Measurements from ENCODE around the gene SHLD2.
"Not testable (repeated sequence)": the region's sequence is repeated elsewhere in the genome, so short reads cannot be mapped to it uniquely, and the experiment has no call there.

Gene SHLD2

DNA sequence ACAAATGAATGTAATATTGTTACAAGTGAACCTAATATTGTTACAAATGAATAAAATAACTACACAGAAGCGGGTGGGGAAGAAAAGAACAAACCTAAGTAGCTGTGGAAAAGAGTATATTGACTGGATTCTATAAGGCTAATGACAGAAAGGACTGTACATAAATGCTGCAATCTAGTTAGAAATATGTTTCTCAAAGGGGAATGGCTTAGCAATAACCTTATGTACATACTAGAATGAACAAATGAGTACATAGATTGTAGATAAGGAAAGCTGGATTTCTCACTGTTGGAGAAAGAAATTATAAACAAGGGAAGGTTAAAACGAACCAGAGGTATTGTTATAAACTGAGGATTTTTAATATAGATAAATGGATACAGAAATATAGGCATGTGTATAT, 68.4 kb downstream of the SHLD2 start:
- not testable (repeated sequence) for DNase-seq (ENCODE audit: low read depth)

GRCh38 chr10:87169857-87170256, 74.9 kb downstream of the SHLD2 start:
- DNase-seq (ENCODE audit: low read depth); H3K4me3 ChIP-seq (ENCODE audit: low read length): not testable (repeated sequence)

More for the DNA sequence above, 68.4 kb downstream of the SHLD2 start:
- not testable (repeated sequence) for H3K4me3 ChIP-seq (ENCODE audit: low read length)

GRCh38 chr10:87170705-87171104, 75.7 kb downstream of the SHLD2 start:
- not testable (repeated sequence) for H3K4me3 ChIP-seq (ENCODE audit: low read length); DNase-seq (ENCODE audit: low read depth)

- not testable (repeated sequence) for H3K4me3 ChIP-seq (ENCODE audit: low read length); DNase-seq (ENCODE audit: low read depth)
Measured at GRCh38 chr10:87171670-87172069, 76.7 kb downstream of the SHLD2 start.

- H3K4me3 ChIP-seq (ENCODE audit: low read length); DNase-seq (ENCODE audit: low read depth): not testable (repeated sequence)
Measured at GRCh38 chr10:87172178-87172577, 77.2 kb downstream of the SHLD2 start.

- not testable (repeated sequence) for H3K4me3 ChIP-seq (ENCODE audit: low read length); DNase-seq (ENCODE audit: low read depth)
Measured at GRCh38 chr10:87177587-87177986, 82.6 kb downstream of the SHLD2 start.

DNA sequence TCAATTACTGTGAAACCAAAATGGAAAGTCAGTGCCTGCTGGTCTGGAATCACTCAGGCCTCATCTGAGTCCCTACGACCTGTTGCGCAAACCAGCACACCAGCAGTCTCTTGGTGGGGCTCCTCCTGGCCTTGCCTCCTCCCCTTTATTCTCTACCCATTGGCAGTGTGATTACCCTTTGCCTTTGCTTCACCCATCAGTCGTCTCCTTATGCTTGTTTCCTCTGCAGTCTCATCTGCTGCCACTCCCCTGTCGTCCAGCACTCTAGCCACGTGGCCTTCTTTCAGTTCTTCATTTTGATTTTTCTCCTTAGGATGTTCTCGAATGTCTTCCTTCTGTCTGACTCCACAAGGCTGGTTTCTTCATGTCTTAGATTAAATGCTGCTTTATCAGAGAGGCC, 89.4 kb downstream of the SHLD2 start:
- H3K4me3 ChIP-seq (ENCODE audit: low read length); DNase-seq (ENCODE audit: low read depth): not testable (repeated sequence)

DNA sequence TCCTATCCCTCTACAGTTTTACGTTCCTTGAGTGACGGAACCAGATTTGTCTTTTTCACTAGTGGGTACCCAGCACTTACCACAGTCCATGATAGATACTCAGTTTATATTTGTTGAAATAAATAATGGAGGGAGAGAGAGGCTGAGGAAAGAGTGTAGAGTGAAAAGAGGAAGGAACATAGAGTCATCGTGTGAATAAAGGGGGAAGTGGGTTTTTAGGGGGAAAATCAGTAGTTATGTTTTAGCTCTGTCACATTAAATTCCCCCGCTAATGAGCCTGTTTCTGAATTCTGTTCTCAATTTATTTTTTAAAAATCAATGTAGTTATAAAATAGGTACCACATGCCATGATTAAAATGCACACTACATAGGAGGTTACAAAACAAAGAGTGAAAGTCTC, 91.0 kb downstream of the SHLD2 start:
- DNase-seq (ENCODE audit: low read depth); H3K4me3 ChIP-seq (ENCODE audit: low read length): not testable (repeated sequence)

- H3K4me3 ChIP-seq (ENCODE audit: low read length); DNase-seq (ENCODE audit: low read depth): not testable (repeated sequence)
Measured at GRCh38 chr10:87187573-87187972, 92.6 kb downstream of the SHLD2 start.

DNA sequence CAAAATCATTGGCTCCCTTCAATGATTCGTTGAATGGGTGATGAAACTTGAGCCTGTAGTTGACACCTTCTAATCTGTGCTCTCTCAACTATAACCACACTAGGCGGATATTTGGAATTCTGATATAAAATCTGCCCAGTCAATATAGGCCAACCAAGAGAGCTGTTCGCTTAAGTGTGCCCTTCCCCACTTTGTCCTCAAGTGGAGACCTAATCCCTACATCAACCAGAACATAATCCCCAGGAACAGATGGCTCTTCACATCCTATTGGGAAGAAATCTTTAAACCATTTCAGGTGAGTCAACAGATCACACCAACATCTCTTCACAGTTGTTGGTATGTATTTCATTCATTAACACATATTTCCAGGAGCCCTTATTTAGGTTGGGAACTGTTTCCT, 96.8 kb downstream of the SHLD2 start:
- not testable (repeated sequence) for H3K4me3 ChIP-seq (ENCODE audit: low read length); DNase-seq (ENCODE audit: low read depth)

- not testable (repeated sequence) for DNase-seq (ENCODE audit: low read depth); H3K4me3 ChIP-seq (ENCODE audit: low read length)
Measured at GRCh38 chr10:87200924-87201323, 105.9 kb downstream of the SHLD2 start.

DNA sequence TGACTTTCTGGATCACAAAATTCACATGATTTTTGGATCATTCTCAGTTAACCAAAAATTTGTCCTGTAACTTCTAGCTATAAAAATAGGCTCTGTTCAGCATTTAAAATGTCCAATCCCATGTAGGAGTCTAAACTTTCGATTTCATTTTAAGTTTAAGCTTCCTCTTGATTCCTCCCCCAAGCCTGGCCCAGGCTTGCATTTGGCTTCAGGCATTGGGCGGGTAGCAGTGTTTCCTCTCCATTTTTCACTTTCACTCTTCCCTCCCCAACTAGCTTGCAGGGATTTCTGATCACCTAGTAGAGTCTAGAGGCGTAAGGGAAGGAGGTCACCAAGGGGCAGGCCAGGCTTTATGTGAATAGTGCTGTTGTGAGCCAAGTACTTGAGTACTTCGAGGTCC, 109.8 kb downstream of the SHLD2 start:
- DNase-seq (ENCODE audit: low read depth); H3K4me3 ChIP-seq (ENCODE audit: low read length): not testable (repeated sequence)

DNA sequence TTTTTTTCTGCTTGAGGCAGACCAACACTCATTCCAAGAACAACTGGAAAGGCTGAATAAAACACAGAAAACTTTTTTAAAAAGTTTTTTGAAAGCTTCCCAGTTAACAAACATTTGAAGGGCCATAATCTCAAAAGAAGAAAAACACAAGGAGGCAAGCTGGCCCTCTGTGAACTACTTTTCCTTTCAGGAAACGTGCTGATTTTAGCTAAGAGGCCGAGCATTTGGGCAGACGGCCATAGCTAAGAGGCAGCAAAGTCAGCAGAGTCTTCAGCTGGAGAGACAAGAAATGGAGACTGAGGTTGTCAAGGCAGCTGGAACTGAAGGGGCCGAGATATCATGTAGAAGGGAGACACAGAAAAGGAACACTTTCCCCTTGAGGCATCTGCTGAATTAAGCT, 111.9 kb downstream of the SHLD2 start:
- H3K4me3 ChIP-seq (ENCODE audit: low read length); DNase-seq (ENCODE audit: low read depth): not testable (repeated sequence)

DNA sequence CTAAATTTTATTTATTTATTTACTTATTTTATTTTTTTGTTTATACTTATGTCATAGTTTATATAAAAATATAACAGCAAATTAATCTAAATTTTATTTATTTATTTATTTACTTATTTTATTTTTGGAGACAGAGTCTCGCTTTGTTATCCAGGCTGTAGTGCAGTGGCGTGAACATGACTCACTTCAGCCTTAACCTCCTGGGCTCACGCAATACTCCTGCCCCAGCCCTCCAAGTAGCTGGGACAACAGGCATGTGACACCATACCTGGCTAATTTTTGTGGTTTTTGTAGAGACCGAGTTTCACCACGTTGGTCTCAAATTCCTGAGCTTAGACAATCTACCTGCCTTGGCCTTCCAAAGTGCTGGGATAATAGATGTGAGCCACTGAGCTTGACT, 115.3 kb downstream of the SHLD2 start:
- H3K4me3 ChIP-seq (ENCODE audit: low read length); DNase-seq (ENCODE audit: low read depth): not testable (repeated sequence)

GRCh38 chr10:87211848-87212247, 116.8 kb downstream of the SHLD2 start:
- not testable (repeated sequence) for H3K4me3 ChIP-seq (ENCODE audit: low read length); DNase-seq (ENCODE audit: low read depth)

GRCh38 chr10:87213150-87213765, 118.3 kb downstream of the SHLD2 start:
- not testable (repeated sequence) for DNase-seq (ENCODE audit: low read depth); H3K4me3 ChIP-seq (ENCODE audit: low read length)

GRCh38 chr10:87213806-87214205, 118.8 kb downstream of the SHLD2 start:
- DNase-seq (ENCODE audit: low read depth); H3K4me3 ChIP-seq (ENCODE audit: low read length): not testable (repeated sequence)

GRCh38 chr10:87216120-87216519, 121.1 kb downstream of the SHLD2 start:
- not testable (repeated sequence) for DNase-seq (ENCODE audit: low read depth)

DNA sequence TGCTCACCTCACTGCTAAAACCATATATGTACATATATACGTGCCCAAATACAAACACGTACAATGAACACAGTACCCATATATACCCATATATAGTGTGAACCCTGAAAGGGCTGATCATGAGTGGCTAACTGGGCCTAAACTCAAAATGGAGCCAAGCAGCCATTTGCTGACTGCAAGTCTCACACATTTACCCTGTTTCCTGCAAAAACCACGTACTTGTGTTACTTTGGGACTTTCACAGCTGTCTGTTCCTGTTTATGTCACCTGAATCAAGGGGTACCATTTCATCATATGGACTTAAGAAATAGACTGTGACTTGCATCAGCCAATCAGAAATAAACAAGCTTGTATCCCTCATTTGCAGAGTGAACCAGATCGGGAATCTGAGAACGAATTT, 124.4 kb downstream of the SHLD2 start:
- not testable (repeated sequence) for DNase-seq (ENCODE audit: low read depth); H3K4me3 ChIP-seq (ENCODE audit: low read length)

More at GRCh38 chr10:87216120-87216519, 121.1 kb downstream of the SHLD2 start:
- H3K4me3 ChIP-seq (ENCODE audit: low read length): not testable (repeated sequence)

GRCh38 chr10:87222789-87223188, 127.8 kb downstream of the SHLD2 start:
- DNase-seq (ENCODE audit: low read depth); H3K4me3 ChIP-seq (ENCODE audit: low read length): not testable (repeated sequence)

DNA sequence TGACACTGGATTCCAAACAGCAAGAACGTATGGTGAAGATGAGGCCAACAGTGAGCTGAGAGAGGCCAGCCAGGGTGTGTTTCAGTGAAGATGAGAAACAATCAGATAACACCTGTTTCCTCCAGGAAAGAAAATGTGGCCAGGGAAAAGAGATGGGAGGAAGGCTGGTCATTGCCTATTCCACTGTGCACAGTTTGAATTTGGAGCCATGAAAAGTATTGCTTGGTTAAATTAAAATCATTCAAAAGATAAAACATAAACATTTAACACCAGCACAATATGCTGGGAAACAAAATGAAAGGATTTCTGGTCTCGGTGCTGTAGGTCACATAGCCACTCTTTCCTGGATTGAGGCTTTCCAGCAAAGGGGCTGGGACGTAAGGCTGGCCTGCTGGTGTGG, 130.1 kb downstream of the SHLD2 start, which contains the start of gene NUTM2A:
Gene NUTM2A, plus strand, starts transcription at position 301 of the 400 bp plus-strand sequence. CDS start 383 bp downstream, outside the sequence.
- H3K4me3 ChIP-seq (ENCODE audit: low read length); DNase-seq (ENCODE audit: low read depth): not testable (repeated sequence)
